Body of pancreas (tissue), 4 donors: ENCODE measurements around the gene SALL2. TPM values are rescaled to one million over a fixed set of nuclear protein-coding genes. Genes with fewer than 3 reads are reported as not detected.

Experiments used
- ATAC-seq: fragments of 150-250 bp; one replicate; pipeline ENCODE4 v1.9.1; 2016
- DNase-seq, 4 donors: peaks; one replicate each; pipeline ENCODE4 v3.0.0-alpha.2; 2019
- H3K27ac ChIP-seq, 4 donors: fragments of 200-600 bp; sonication (generic); 1 replicate in 3 of 4; 2 replicates in 1 of 4; pipeline versions ENCODE4 v1.5.1 to v1.6.1; 2016 to 2019; ENCODE audit warnings: mild to moderate bottlenecking in 1 of 4, mixed read lengths in 1 of 4, moderate library complexity in 1 of 4
- H3K27me3 ChIP-seq, 2 donors: fragments of 200-600 bp; sonication (generic); one replicate each; pipeline ENCODE4 v1.6.0; 2016; ENCODE audit warnings: mild to moderate bottlenecking in 1 of 2
- H3K36me3 ChIP-seq, 2 donors: fragments of 200-600 bp; sonication (generic); replicated peaks in 1 of 2; 2 replicates each; pipeline ENCODE4 v1.5.1; 2016; ENCODE audit warnings: low read depth in 2 of 2; ENCODE audit not compliant: insufficient read depth in 1 of 2
- H3K4me1 ChIP-seq: fragments of 200-600 bp; sonication (generic); one replicate; pipeline ENCODE4 v1.6.0; 2016
- H3K4me3 ChIP-seq, 2 donors: fragments of 200-600 bp; sonication (generic); 1 replicate in 1 of 2; 2 replicates in 1 of 2; pipeline ENCODE4 v1.5.1; 2016 to 2019
- H3K9me3 ChIP-seq, 3 donors: fragments of 200-600 bp; sonication (generic); 1 replicate in 2 of 3; 2 replicates in 1 of 3; pipeline ENCODE4 v1.5.1; 2016
- POLR2A ChIP-seq, 3 donors: fragments of 450-650 bp; IDR thresholded peaks; one replicate each; pipeline ENCODE4 v1.6.1; 2016; ENCODE audit warnings: antibody characterized with exemption in 3 of 3, mild to moderate bottlenecking in 2 of 3
- WGBS, 2 donors: methylation state at CpG; one replicate each; pipeline ENCODE4 v1.1.5; 2017; 5-methylcytosine and 5-hydroxymethylcytosine counted together
- intact Hi-C: fragments of 100-400 bp; cut with DNase I; formaldehyde crosslinking; loops from one replicate; pipeline ENCODE4 v1.15.1; 2023
- total RNA-seq, 2 donors: library from RNA; depleted of rRNA; stranded (reverse); fragments of >200 nt; gene quantifications; one replicate each; pipeline ENCODE4 v1.1.0, GENCODE V29; 2016
- TF ChIP-seq, protein P1 (sequence below), 7 experiments: fragments of 450-650 bp in 4 of 7; fragments of 200-600 bp in 3 of 7; sonication (generic) in 3 of 7; IDR thresholded peaks; one replicate each; pipeline ENCODE4 v1.5.1; 2016 to 2019; ENCODE audit warnings: antibody characterized with exemption in 7 of 7

Gene SALL2
- total RNA-seq, 2 donors from 2014 or later: 7.8 to 9.2 TPM

DNA sequence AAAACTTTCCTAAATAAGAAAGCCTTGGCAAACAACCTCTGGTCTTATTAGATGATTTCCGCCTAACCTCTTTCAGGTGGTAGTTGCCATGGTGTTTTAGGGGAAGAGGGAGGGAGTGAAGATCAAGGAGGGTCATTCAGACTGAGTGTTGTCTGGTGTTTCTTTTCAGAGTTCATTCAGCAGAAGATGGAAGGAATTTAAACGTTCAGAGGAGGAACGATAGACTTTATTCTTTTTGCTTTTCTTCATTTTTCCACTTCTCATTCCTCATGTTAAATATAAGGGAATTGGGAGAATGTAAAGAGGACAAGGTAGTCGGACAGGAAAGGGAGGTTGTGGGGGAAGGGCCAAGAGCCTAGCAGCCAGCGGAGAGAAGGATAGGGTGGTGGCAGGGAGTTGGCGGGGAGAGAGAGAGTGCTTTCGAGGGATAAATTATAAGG, 17.4 kb upstream of the SALL2 start:
- WGBS, 2 donors: 45 to 50% methylated on average over 7 of the region's 7 CpGs

DNA sequence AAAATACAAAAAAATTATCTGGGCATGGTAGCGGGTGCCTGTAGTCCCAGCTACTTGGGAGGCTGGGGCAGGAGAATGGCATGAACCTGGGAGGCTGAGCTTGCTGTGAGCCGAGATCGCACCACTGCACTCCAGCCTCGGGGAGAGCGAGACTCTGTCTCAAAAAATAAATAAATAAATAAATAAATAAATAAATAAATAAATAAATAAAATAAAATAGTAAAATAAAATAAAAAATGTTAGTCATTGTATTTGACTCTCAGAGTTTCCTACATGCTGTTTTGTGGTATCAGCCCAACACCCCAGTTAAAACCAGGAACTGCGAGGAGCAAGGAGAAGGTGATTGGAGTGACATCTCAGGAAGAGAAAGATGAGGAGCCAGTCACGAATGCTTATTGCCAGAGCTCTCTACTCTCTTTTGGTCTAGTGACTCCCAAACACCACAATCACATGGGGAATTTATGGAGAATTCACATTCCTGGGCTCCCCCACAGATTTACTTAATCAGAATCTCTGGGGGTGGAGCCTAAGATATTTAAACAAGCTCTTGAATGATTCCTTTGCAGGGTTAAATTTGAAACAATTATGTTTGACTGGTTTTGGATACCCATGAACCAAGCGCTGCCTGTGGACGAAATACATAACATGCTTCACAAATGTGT, 15.4 kb upstream of the SALL2 start:
- peaks cover 0 to 2% of the 10 kb centered on the region in 2 donors for H3K27me3 ChIP-seq
- no peaks in the 10 kb centered on the region for H3K9me3 ChIP-seq
- ATAC-seq (no peak), DNase-seq (no peak)
- H3K36me3 ChIP-seq: no peaks in the 10 kb centered on the region
- WGBS, 2 donors: 82% methylated on average over 9 of the region's 9 CpGs
- TF ChIP-seq, protein P1, sequence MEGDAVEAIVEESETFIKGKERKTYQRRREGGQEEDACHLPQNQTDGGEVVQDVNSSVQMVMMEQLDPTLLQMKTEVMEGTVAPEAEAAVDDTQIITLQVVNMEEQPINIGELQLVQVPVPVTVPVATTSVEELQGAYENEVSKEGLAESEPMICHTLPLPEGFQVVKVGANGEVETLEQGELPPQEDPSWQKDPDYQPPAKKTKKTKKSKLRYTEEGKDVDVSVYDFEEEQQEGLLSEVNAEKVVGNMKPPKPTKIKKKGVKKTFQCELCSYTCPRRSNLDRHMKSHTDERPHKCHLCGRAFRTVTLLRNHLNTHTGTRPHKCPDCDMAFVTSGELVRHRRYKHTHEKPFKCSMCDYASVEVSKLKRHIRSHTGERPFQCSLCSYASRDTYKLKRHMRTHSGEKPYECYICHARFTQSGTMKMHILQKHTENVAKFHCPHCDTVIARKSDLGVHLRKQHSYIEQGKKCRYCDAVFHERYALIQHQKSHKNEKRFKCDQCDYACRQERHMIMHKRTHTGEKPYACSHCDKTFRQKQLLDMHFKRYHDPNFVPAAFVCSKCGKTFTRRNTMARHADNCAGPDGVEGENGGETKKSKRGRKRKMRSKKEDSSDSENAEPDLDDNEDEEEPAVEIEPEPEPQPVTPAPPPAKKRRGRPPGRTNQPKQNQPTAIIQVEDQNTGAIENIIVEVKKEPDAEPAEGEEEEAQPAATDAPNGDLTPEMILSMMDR (IDR thresholded peaks at IDR 0.05): no peak
- no peak for TF ChIP-seq POLR2A (IDR thresholded peaks at IDR 0.05)
- no peak overlapping the region for H3K4me3 ChIP-seq
- intact Hi-C loops: no loop called here
- H3K27ac ChIP-seq: no peak overlapping the region
- H3K4me1 ChIP-seq: peaks cover 6% of the 10 kb centered on the region

More for the DNA sequence above, 17.4 kb upstream of the SALL2 start:
- Histone ChIP-seq H3K4me3 (no peak overlapping the region), H3K36me3 (no peaks in the 10 kb centered on the region), H3K27me3 (no peaks in the 10 kb centered on the region), H3K4me1 (no peaks in the 10 kb centered on the region), H3K27ac (no peak overlapping the region), H3K9me3 (no peaks in the 10 kb centered on the region)
- TF ChIP-seq, protein P1 (IDR thresholded peaks at IDR 0.05): no peak
- no peak for TF ChIP-seq POLR2A (IDR thresholded peaks at IDR 0.05)
- DNase-seq: no peak
- intact Hi-C loops: no loop called here
- no peak for ATAC-seq

DNA sequence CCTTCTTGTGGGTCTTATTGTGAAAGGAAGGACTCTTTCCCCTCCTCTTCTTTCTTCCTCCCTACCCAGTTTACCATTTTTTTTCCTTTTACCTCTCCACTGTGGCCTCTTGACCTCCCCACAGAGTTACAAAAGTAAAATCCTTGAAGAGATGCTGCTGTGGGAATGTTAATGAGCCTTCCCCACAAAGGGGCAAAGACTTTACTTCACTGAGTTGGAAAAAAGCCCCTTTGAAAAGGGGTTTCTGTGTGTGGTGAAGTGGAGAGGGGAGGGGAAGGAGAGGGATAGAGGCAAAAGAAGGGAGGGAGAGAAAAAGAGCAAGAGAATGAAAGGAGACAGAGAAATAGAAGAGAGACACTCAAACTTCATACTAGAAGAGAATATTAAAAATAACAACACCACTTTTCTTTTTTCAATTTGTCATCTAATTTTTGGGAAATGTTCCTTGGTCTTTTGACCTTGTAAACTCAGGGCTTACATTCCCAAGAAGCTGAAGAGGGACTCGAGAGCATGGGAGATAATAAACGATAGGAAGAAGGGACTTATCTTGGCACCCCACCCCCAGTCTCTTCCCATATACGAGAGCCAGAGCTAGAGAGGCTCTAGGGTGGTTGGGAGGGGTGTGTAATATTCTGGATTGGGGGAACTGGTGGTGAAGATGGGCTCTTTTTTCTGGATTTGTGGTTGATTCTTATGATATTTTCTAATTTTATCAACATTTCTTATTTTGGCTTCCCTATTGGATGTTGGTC, 13.2 kb upstream of the SALL2 start:
- H3K4me1 ChIP-seq: peaks cover 10% of the 10 kb centered on the region
- ATAC-seq (no peak), DNase-seq (no peak)
- H3K27ac ChIP-seq: no peak overlapping the region
- peaks cover 0 to 11% of the 10 kb centered on the region in 2 donors for H3K27me3 ChIP-seq
- 38 to 41% methylated on average over 3 of the region's 3 CpGs for WGBS, 2 donors
- intact Hi-C loops: no loop called here
- no peaks in the 10 kb centered on the region for H3K36me3 ChIP-seq
- TF ChIP-seq POLR2A (IDR thresholded peaks at IDR 0.05): no peak
- TF ChIP-seq, protein P1 (IDR thresholded peaks at IDR 0.05): no peak
- no peaks in the 10 kb centered on the region for H3K9me3 ChIP-seq
- no peak overlapping the region for H3K4me3 ChIP-seq

DNA sequence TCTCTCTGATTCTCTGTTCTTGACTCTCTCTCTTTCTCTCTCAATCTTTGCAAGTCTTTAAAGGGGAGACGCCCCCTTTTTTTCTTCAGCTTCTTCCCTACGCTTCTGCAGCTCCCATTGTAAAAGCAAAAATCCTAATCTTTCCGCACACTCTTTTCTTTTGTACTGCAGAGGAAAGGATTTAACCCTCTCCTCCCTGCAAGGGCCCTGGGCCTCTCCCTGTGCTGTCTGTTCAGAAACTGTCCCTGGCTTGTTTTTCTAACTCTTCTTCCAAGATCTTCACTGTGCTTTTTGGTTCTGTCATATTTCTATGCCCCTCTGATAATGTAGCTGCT, 10.9 kb upstream of the SALL2 start:
- DNase-seq: no peak
- Histone ChIP-seq H3K27me3 (peaks cover 0 to 11% of the 10 kb centered on the region in 2 donors), H3K9me3 (no peaks in the 10 kb centered on the region), H3K27ac (no peak overlapping the region), H3K4me3 (no peak overlapping the region), H3K4me1 (peaks cover 10% of the 10 kb centered on the region), H3K36me3 (no peaks in the 10 kb centered on the region)
- intact Hi-C loops: no loop called here
- no peak for TF ChIP-seq POLR2A (IDR thresholded peaks at IDR 0.05)
- TF ChIP-seq, protein P1 (IDR thresholded peaks at IDR 0.05): no peak
- ATAC-seq: no peak
- 29 to 39% methylated on average over 3 of the region's 3 CpGs for WGBS, 2 donors
